ENCODE data around the gene MYO15A. TPM values are rescaled to one million over a fixed set of nuclear protein-coding genes. Genes with fewer than 3 reads are reported as not detected.

MYO15A gene
- polyA plus RNA-seq, 3 donors, result 0.31 to 4.4 (median 0.56) TPM

DNA sequence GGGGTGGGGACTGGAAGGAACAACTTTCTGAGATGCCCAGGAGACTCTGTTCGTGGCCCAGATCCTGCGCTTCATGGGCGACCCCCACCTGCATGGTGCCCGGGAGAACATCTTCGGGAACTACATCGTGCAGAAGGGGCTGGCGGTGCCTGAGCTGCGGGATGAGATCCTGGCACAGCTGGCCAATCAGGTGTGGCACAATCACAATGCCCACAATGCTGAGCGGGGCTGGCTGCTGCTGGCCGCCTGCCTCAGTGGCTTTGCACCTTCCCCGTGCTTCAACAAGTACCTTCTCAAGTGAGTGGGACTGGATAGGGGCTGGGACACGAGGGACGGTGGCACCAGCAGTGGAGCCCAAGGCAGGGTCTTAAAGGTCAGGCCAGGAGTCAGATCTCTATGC lies 37.3 kb downstream of the MYO15A start:
- no peaks in the 10 kb centered on the region for H4K20me1 ChIP-seq (ENCODE audit: insufficient read depth, low read length)
- intact Hi-C loops (cut with micrococcal nuclease), result loop anchor here in 1 of 2 donors (5.0 kb wide), 1 partner anchor 41 kb away; no protein-coding TSS in a partner anchor
- Mint-ChIP-seq H3K27ac (no peak overlapping the region), H3K9me3 (peaks cover 0 to 2% (median 0%) of the 10 kb centered on the region in 7 donors), H3K36me3 (no peaks in the 10 kb centered on the region), H3K4me1 (peaks cover 2% of the 10 kb centered on the region), H3K4me3 (no peak overlapping the region), H3K27me3 (ENCODE audit: low read depth in 3 of 3) (peaks cover 4 to 12% (median 5%) of the 10 kb centered on the region in 3 donors)
- TF ChIP-seq, protein P1, sequence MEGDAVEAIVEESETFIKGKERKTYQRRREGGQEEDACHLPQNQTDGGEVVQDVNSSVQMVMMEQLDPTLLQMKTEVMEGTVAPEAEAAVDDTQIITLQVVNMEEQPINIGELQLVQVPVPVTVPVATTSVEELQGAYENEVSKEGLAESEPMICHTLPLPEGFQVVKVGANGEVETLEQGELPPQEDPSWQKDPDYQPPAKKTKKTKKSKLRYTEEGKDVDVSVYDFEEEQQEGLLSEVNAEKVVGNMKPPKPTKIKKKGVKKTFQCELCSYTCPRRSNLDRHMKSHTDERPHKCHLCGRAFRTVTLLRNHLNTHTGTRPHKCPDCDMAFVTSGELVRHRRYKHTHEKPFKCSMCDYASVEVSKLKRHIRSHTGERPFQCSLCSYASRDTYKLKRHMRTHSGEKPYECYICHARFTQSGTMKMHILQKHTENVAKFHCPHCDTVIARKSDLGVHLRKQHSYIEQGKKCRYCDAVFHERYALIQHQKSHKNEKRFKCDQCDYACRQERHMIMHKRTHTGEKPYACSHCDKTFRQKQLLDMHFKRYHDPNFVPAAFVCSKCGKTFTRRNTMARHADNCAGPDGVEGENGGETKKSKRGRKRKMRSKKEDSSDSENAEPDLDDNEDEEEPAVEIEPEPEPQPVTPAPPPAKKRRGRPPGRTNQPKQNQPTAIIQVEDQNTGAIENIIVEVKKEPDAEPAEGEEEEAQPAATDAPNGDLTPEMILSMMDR (IDR thresholded peaks at IDR 0.05), result no peak
- H3K4me2 ChIP-seq (replicated peaks; ENCODE audit: extremely low read depth, low read length, poor library complexity, severe bottlenecking), result no peak overlapping the region
- H2AFZ ChIP-seq (ENCODE audit: insufficient read depth, low read depth, low read length, poor library complexity, severe bottlenecking), result no peak overlapping the region
- no peaks in the 10 kb centered on the region for H3K4me1 ChIP-seq (ENCODE audit: control insufficient read depth in 1 of 2, insufficient read depth in 2 of 2, low read length in 2 of 2)
- no peak overlapping the region for H3K27ac ChIP-seq (ENCODE audit: low read depth in 1 of 2, low read length in 2 of 2)
- H3K79me2 ChIP-seq (ENCODE audit: insufficient read depth, low read length), result no peaks in the 10 kb centered on the region
- H3K9me3 ChIP-seq (replicated peaks in 1 of 2; ENCODE audit: control insufficient read depth in 1 of 2, insufficient read depth in 1 of 2, low read length in 2 of 2), result no peaks in the 10 kb centered on the region
- DNase-seq, result no peak
- WGBS (ENCODE audit: insufficient coverage), result 91% methylated on average over 13 of the region's 13 CpGs
- H3K4me3 ChIP-seq (replicated peaks in 1 of 3; ENCODE audit: low read depth in 2 of 3, low read length in 3 of 3), result no peak overlapping the region
- no peaks in the 10 kb centered on the region for H3K36me3 ChIP-seq (replicated peaks in 1 of 2; ENCODE audit: control insufficient read depth in 1 of 2, insufficient read depth in 2 of 2, low read length in 2 of 2)
- no peak overlapping the region for H3K9ac ChIP-seq (ENCODE audit: insufficient read depth, low read length, poor library complexity, severe bottlenecking)
- no peaks in the 10 kb centered on the region for H3K27me3 ChIP-seq (ENCODE audit: control insufficient read depth in 2 of 2, insufficient read depth in 2 of 2, low read length in 2 of 2)

DNA sequence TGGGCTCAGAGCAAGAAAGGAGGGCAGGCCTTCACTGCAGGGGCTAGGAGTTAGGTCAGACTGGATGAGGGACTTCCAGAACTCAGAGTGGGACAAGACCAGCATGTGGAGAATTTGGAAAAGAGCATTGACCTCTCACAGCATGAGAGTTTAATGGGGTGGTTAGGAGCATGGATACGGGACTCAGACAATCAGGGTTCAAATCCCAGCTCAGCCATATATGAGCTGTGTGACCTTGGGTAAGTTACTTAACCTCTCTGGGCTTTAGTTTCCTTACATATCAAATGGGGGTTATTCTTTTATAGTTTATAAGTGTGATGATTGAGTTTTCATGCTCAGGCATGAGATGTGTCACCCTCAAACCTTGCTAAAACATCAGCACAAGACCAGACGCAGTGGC lies 37.7 kb downstream of the MYO15A start:
- no peaks in the 10 kb centered on the region for H3K4me1 ChIP-seq (ENCODE audit: control insufficient read depth in 1 of 2, insufficient read depth in 2 of 2, low read length in 2 of 2)
- no peak overlapping the region for H3K4me3 ChIP-seq (replicated peaks in 1 of 3; ENCODE audit: low read depth in 2 of 3, low read length in 3 of 3)
- Mint-ChIP-seq H3K36me3 (no peaks in the 10 kb centered on the region), H3K27me3 (ENCODE audit: low read depth in 3 of 3) (peaks cover 5 to 12% (median 5%) of the 10 kb centered on the region in 3 donors), H3K27ac (no peak overlapping the region), H3K4me3 (no peak overlapping the region), H3K4me1 (peaks cover 2% of the 10 kb centered on the region), H3K9me3 (peaks cover 0 to 2% (median 0%) of the 10 kb centered on the region in 7 donors)
- no peaks in the 10 kb centered on the region for H3K79me2 ChIP-seq (ENCODE audit: insufficient read depth, low read length)
- intact Hi-C loops (cut with micrococcal nuclease), result loop anchor here in 1 of 2 donors (5.0 kb wide), 1 partner anchor 41 kb away; no protein-coding TSS in a partner anchor
- DNase-seq, result no peak
- 100% methylated on average over 1 of the region's 2 CpGs for WGBS (ENCODE audit: insufficient coverage)
- no peak overlapping the region for H2AFZ ChIP-seq (ENCODE audit: insufficient read depth, low read depth, low read length, poor library complexity, severe bottlenecking)
- H3K36me3 ChIP-seq (replicated peaks in 1 of 2; ENCODE audit: control insufficient read depth in 1 of 2, insufficient read depth in 2 of 2, low read length in 2 of 2), result no peaks in the 10 kb centered on the region
- H4K20me1 ChIP-seq (ENCODE audit: insufficient read depth, low read length), result no peaks in the 10 kb centered on the region
- no peaks in the 10 kb centered on the region for H3K27me3 ChIP-seq (ENCODE audit: control insufficient read depth in 2 of 2, insufficient read depth in 2 of 2, low read length in 2 of 2)
- H3K9me3 ChIP-seq (replicated peaks in 1 of 2; ENCODE audit: control insufficient read depth in 1 of 2, insufficient read depth in 1 of 2, low read length in 2 of 2), result no peaks in the 10 kb centered on the region
- H3K4me2 ChIP-seq (replicated peaks; ENCODE audit: extremely low read depth, low read length, poor library complexity, severe bottlenecking), result no peak overlapping the region
- H3K9ac ChIP-seq (ENCODE audit: insufficient read depth, low read length, poor library complexity, severe bottlenecking), result no peak overlapping the region
- H3K27ac ChIP-seq (ENCODE audit: low read depth in 1 of 2, low read length in 2 of 2), result no peak overlapping the region
- TF ChIP-seq, protein P1 (IDR thresholded peaks at IDR 0.05), result no peak

Data from CD14-positive monocyte (primary cell).